GM19455 (cell line): ENCODE measurements around the gene NAT10.
"Not testable (repeated sequence)": the region's sequence is repeated elsewhere in the genome, so short reads cannot be mapped to it uniquely, and the experiment has no call there.

Source experiments
- ATAC-seq: cut with Tn5 transposase; IDR thresholded peaks from one replicate; pipeline ENCODE4 v1.9.1; 2021; ENCODE audit not compliant: unreplicated experiment

NAT10 gene

GRCh38 chr11:34105079-34105956 lies at the start of gene NAT10:
TSS of gene NAT10 (plus strand) at chr11:34105629. CDS start at chr11:34108226, 2,597 bp downstream.
- peak; percentile 86 for ATAC-seq

GRCh38 chr11:34056672-34057071 lies 48.8 kb upstream of the NAT10 start:
- no peak for ATAC-seq

GRCh38 chr11:34063061-34063795 lies 42.2 kb upstream of the NAT10 start:
- no peak for ATAC-seq

GRCh38 chr11:34064291-34064690 lies 41.1 kb upstream of the NAT10 start:
- ATAC-seq, result no peak

- ATAC-seq, result no peak
Measured at GRCh38 chr11:34065505-34066203, 39.8 kb upstream of the NAT10 start.

GRCh38 chr11:34066766-34067165 lies 38.7 kb upstream of the NAT10 start:
- not testable (repeated sequence) for ATAC-seq

- ATAC-seq, result no peak
Measured at GRCh38 chr11:34067383-34068065, 37.9 kb upstream of the NAT10 start.

GRCh38 chr11:34068111-34068510 lies 37.3 kb upstream of the NAT10 start:
- ATAC-seq, result no peak

GRCh38 chr11:34071306-34071705 lies 34.1 kb upstream of the NAT10 start:
- not testable (repeated sequence) for ATAC-seq

- no peak for ATAC-seq
Measured at GRCh38 chr11:34072041-34072440, 33.4 kb upstream of the NAT10 start.

GRCh38 chr11:34072832-34073231 lies 32.6 kb upstream of the NAT10 start:
- ATAC-seq, result no peak

- ATAC-seq, result no peak
Measured at GRCh38 chr11:34074391-34074790, 31.0 kb upstream of the NAT10 start.

GRCh38 chr11:34075178-34075820 lies 30.1 kb upstream of the NAT10 start:
- ATAC-seq, result no peak

- no peak for ATAC-seq
Measured at GRCh38 chr11:34080609-34081008, 24.8 kb upstream of the NAT10 start.

- ATAC-seq, result no peak
Measured at GRCh38 chr11:34084637-34085036, 20.8 kb upstream of the NAT10 start.

- no peak for ATAC-seq
Measured at GRCh38 chr11:34086554-34087283, 18.7 kb upstream of the NAT10 start.

GRCh38 chr11:34091825-34092224 lies 13.6 kb upstream of the NAT10 start:
- no peak for ATAC-seq

- ATAC-seq, result not testable (repeated sequence)
Measured at GRCh38 chr11:34094900-34095299, 10.5 kb upstream of the NAT10 start.

- no peak for ATAC-seq
Measured at GRCh38 chr11:34098813-34099212, 6.6 kb upstream of the NAT10 start.

GRCh38 chr11:34104680-34105078 lies 750 bp upstream of the NAT10 start:
- no peak for ATAC-seq
